Panc1 (cell line): ENCODE data around the gene BCL11B.

Source experiments
- POLR2AphosphoS5 ChIP-seq: IDR thresholded peaks from 2 replicates; pipeline ENCODE4 v1.6.1; 2012; ENCODE audit warnings: mild to moderate bottlenecking, low read depth, low read length, moderate library complexity
- SIN3A ChIP-seq: IDR thresholded peaks from 2 replicates; pipeline ENCODE4 v1.6.1; 2012; ENCODE audit warnings: low read depth, mild to moderate bottlenecking, low read length, moderate library complexity, borderline replicate concordance; ENCODE audit not compliant: insufficient read depth
- TCF7L2 ChIP-seq: IDR thresholded peaks from 2 replicates; pipeline ENCODE4 v1.6.1; 2011; ENCODE audit warnings: mild to moderate bottlenecking, low read depth, low read length, inconsistent platforms
- TF ChIP-seq, protein P1 (sequence below): fragments of 450-650 bp; IDR thresholded peaks from 2 replicates; pipeline ENCODE4 v1.5.1; 2017; ENCODE audit warnings: mild to moderate bottlenecking
- TF ChIP-seq, protein P2 (sequence below), 2 experiments: IDR thresholded peaks; 2 replicates each; pipeline ENCODE4 v1.6.1; 2011 to 2012; ENCODE audit warnings: low read depth in 2 of 2, control low read depth in 1 of 2, low read length in 1 of 2, mild to moderate bottlenecking in 1 of 2, moderate library complexity in 1 of 2; ENCODE audit not compliant: insufficient read depth in 1 of 2

DNA sequence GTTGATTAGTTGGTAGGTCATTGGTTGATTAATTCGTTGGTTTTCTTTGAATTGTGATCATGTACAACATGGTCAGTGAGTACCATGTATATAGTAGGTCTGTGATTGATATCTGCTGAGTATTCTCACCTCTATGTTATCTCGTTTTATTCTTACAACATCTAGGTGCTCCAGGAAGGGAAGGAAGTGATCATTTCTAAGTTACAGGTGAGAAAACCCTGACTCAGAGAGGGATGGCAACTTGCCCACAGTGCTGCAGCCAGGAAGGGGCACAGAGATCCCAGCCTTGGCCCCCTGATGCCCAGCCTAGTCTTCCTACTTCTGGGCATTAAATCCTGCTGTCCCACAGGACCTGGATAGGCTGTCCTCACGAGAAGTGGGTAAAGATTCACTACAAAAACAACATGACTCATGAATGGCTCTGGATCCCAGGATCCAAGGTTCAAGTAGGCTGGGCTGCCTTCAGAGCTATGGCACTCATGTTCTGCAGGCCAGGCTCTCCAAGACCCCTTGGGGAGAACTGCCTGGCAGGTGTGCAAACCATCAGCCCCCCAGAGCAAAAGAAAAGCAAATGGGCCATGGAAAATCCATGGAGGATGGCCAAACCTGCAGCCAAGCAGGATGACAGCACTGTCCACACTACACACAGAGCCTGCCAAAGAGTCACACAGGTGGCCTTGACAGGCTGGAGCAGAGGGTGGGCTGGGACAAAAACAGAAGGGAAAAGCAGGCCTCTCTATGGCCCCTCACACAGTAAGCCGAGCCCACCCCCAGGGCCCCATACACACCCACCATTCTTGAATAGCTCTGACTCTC lies 146.2 kb downstream of the BCL11B start:
- TF ChIP-seq, protein P1, sequence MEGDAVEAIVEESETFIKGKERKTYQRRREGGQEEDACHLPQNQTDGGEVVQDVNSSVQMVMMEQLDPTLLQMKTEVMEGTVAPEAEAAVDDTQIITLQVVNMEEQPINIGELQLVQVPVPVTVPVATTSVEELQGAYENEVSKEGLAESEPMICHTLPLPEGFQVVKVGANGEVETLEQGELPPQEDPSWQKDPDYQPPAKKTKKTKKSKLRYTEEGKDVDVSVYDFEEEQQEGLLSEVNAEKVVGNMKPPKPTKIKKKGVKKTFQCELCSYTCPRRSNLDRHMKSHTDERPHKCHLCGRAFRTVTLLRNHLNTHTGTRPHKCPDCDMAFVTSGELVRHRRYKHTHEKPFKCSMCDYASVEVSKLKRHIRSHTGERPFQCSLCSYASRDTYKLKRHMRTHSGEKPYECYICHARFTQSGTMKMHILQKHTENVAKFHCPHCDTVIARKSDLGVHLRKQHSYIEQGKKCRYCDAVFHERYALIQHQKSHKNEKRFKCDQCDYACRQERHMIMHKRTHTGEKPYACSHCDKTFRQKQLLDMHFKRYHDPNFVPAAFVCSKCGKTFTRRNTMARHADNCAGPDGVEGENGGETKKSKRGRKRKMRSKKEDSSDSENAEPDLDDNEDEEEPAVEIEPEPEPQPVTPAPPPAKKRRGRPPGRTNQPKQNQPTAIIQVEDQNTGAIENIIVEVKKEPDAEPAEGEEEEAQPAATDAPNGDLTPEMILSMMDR = no peak
- TF ChIP-seq POLR2AphosphoS5 (no peak), SIN3A (no peak), TCF7L2 (no peak)
- TF ChIP-seq, protein P2, sequence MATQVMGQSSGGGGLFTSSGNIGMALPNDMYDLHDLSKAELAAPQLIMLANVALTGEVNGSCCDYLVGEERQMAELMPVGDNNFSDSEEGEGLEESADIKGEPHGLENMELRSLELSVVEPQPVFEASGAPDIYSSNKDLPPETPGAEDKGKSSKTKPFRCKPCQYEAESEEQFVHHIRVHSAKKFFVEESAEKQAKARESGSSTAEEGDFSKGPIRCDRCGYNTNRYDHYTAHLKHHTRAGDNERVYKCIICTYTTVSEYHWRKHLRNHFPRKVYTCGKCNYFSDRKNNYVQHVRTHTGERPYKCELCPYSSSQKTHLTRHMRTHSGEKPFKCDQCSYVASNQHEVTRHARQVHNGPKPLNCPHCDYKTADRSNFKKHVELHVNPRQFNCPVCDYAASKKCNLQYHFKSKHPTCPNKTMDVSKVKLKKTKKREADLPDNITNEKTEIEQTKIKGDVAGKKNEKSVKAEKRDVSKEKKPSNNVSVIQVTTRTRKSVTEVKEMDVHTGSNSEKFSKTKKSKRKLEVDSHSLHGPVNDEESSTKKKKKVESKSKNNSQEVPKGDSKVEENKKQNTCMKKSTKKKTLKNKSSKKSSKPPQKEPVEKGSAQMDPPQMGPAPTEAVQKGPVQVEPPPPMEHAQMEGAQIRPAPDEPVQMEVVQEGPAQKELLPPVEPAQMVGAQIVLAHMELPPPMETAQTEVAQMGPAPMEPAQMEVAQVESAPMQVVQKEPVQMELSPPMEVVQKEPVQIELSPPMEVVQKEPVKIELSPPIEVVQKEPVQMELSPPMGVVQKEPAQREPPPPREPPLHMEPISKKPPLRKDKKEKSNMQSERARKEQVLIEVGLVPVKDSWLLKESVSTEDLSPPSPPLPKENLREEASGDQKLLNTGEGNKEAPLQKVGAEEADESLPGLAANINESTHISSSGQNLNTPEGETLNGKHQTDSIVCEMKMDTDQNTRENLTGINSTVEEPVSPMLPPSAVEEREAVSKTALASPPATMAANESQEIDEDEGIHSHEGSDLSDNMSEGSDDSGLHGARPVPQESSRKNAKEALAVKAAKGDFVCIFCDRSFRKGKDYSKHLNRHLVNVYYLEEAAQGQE (IDR thresholded peaks at IDR 0.05; ENCODE audit: insufficient read depth in 1 of 2, low read depth in 2 of 2, low read length in 1 of 2) = no peak
